GM19467 (cell line): ENCODE results near the gene ATP5F1B.

Experiments used
- ATAC-seq: cut with Tn5 transposase; IDR thresholded peaks from one replicate; pipeline ENCODE4 v1.9.1; 2021; ENCODE audit warnings: mild to moderate bottlenecking, moderate library complexity; ENCODE audit not compliant: unreplicated experiment

The ATP5F1B gene

GRCh38 chr12:56645717-56646446 lies at the start of gene ATP5F1B:
TSS of gene ATP5F1B (minus strand) at chr12:56645984. CDS start at chr12:56645963, 21 bp downstream.
- ATAC-seq = peak; percentile 98

GRCh38 chr12:56694161-56694560 lies 48.4 kb upstream of the ATP5F1B start:
- ATAC-seq = no peak

- no peak for ATAC-seq
Measured at GRCh38 chr12:56688846-56689109, 43.0 kb upstream of the ATP5F1B start.

- ATAC-seq = peak; percentile 46
Measured at GRCh38 chr12:56688129-56688845, 42.5 kb upstream of the ATP5F1B start, which contains the start of gene PTGES3. TSS of gene PTGES3 (minus strand) at chr12:56688284. CDS start at chr12:56687999, 285 bp downstream.

GRCh38 chr12:56687223-56688128 lies 41.7 kb upstream of the ATP5F1B start:
- peak; percentile 18 for ATAC-seq

GRCh38 chr12:56684745-56685359 lies 39.1 kb upstream of the ATP5F1B start:
- no peak for ATAC-seq

- ATAC-seq = no peak
Measured at GRCh38 chr12:56682323-56682722, 36.5 kb upstream of the ATP5F1B start.

GRCh38 chr12:56679883-56680575 lies 34.2 kb upstream of the ATP5F1B start:
- ATAC-seq = no peak

- no peak for ATAC-seq
Measured at GRCh38 chr12:56678852-56679251, 33.1 kb upstream of the ATP5F1B start.

GRCh38 chr12:56677680-56678079 lies 31.9 kb upstream of the ATP5F1B start:
- ATAC-seq = peak; percentile 63

- ATAC-seq = no peak
Measured at GRCh38 chr12:56676851-56677580, 31.2 kb upstream of the ATP5F1B start.

- no peak for ATAC-seq
Measured at GRCh38 chr12:56671608-56672007, 25.8 kb upstream of the ATP5F1B start.

- ATAC-seq = no peak
Measured at GRCh38 chr12:56670836-56671235, 25.1 kb upstream of the ATP5F1B start.

GRCh38 chr12:56668197-56668457 lies 22.3 kb upstream of the ATP5F1B start:
- no peak for ATAC-seq

- ATAC-seq = no peak
Measured at GRCh38 chr12:56661979-56662638, 16.3 kb upstream of the ATP5F1B start.

- ATAC-seq = no peak
Measured at GRCh38 chr12:56661560-56661959, 15.8 kb upstream of the ATP5F1B start.

- ATAC-seq = no peak
Measured at GRCh38 chr12:56658921-56659320, 13.1 kb upstream of the ATP5F1B start.

- no peak for ATAC-seq
Measured at GRCh38 chr12:56657416-56658379, 11.9 kb upstream of the ATP5F1B start.
